Tibial nerve (tissue), 4 donors: ENCODE results near the gene TKTL1.

ENCODE experiments used
- EP300 ChIP-seq, 2 donors: sonication (generic); formaldehyde crosslinking; IDR thresholded peaks; one replicate each; pipeline ENCODE4 v1.6.1; 2017; ENCODE audit warnings: antibody characterized with exemption in 2 of 2, mild to moderate bottlenecking in 1 of 2
- POLR2A ChIP-seq, 2 donors: fragments of 450-650 bp; IDR thresholded peaks; one replicate each; pipeline ENCODE4 v1.6.1; 2017; ENCODE audit warnings: antibody characterized with exemption in 2 of 2, mild to moderate bottlenecking in 2 of 2, moderate library complexity in 2 of 2
- TF ChIP-seq, protein P1 (sequence below), 5 experiments: fragments of 200-600 bp in 3 of 5; fragments of 450-650 bp in 2 of 5; sonication (generic) in 3 of 5; IDR thresholded peaks; one replicate each; pipeline ENCODE4 v1.5.1; 2016 to 2019; ENCODE audit warnings: antibody characterized with exemption in 5 of 5, mild to moderate bottlenecking in 3 of 5, moderate library complexity in 2 of 5

DNA sequence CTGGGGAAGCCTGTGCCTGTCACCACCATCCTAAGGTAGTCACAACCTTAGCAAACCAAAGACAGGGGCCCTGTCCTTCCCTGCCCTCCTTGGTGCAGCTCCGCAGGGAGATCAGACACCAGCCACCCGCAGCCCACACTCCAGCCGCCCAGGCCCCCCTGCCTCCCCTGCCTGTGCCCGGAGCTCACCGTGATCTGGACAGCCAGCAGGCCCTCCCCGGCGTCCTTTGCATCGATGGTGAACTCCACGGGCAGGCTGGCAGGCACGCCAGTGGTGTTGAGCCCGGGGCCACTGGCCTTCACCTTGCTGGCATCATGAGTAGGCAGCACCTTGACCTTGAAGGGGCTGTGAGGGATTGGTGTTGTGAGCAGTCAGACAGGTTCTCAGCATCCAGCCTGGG lies 62.4 kb downstream of the TKTL1 start:
- TF ChIP-seq POLR2A (IDR thresholded peaks at IDR 0.05): no peak
- TF ChIP-seq, protein P1, sequence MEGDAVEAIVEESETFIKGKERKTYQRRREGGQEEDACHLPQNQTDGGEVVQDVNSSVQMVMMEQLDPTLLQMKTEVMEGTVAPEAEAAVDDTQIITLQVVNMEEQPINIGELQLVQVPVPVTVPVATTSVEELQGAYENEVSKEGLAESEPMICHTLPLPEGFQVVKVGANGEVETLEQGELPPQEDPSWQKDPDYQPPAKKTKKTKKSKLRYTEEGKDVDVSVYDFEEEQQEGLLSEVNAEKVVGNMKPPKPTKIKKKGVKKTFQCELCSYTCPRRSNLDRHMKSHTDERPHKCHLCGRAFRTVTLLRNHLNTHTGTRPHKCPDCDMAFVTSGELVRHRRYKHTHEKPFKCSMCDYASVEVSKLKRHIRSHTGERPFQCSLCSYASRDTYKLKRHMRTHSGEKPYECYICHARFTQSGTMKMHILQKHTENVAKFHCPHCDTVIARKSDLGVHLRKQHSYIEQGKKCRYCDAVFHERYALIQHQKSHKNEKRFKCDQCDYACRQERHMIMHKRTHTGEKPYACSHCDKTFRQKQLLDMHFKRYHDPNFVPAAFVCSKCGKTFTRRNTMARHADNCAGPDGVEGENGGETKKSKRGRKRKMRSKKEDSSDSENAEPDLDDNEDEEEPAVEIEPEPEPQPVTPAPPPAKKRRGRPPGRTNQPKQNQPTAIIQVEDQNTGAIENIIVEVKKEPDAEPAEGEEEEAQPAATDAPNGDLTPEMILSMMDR (IDR thresholded peaks at IDR 0.05): no peak
- TF ChIP-seq EP300 (IDR thresholded peaks at IDR 0.05): no peak
